CD4-positive, alpha-beta T cell (primary cell): ENCODE results near the gene TMEM81. TPM values are rescaled to one million over a fixed set of nuclear protein-coding genes. Genes with fewer than 3 reads are reported as not detected.

Source experiments
- ATAC-seq: fragments of 200-7000 bp; cut with Tn5 transposase; one replicate; pipeline ENCODE4 v1.10.0; 2022; ENCODE audit warnings: mild to moderate bottlenecking; ENCODE audit not compliant: poor library complexity
- CTCF ChIA-PET: fragments of 350-600 bp; sonication (Branson Sonifier 250); formaldehyde crosslinking; loops from one replicate; lab custom pipeline; 2021; ENCODE audit warnings: antibody characterized with exemption, inconsistent platforms; lab: Charles Lee
- POLR2A ChIA-PET: fragments of 350-600 bp; sonication (Branson Sonifier 250); formaldehyde crosslinking; loops from one replicate; lab custom pipeline; 2021; ENCODE audit warnings: antibody characterized with exemption, inconsistent platforms; lab: Charles Lee
- DNase-seq, 14 experiments: peaks; one replicate each; pipeline ENCODE4 v3.0.0-alpha.2; 2013 to 2020; ENCODE audit warnings: mixed read lengths in 2 of 14
- H3K27ac ChIP-seq, 2 donors: one replicate each; pipeline versions ENCODE4 v1.5.1 to v1.7.0; 2013; ENCODE audit warnings: low read length in 2 of 2, low read depth in 1 of 2, mild to moderate bottlenecking in 1 of 2
- H3K27me3 ChIP-seq, 2 experiments: 1 replicate in 1 of 2; 2 replicates in 1 of 2; pipeline versions ENCODE4 v1.6.1 to v1.7.0; 2013; ENCODE audit warnings: low read length in 2 of 2, control low read depth in 1 of 2, mild to moderate bottlenecking in 1 of 2, moderate library complexity in 1 of 2; ENCODE audit not compliant: insufficient read depth in 2 of 2, control insufficient read depth in 1 of 2
- H3K36me3 ChIP-seq: one replicate; pipeline ENCODE4 v1.6.1; 2013; ENCODE audit warnings: low read length, control low read depth; ENCODE audit not compliant: insufficient read depth
- H3K4me1 ChIP-seq: one replicate; pipeline ENCODE4 v1.6.1; 2013; ENCODE audit warnings: low read length, control low read depth; ENCODE audit not compliant: insufficient read depth
- H3K4me3 ChIP-seq: one replicate; pipeline ENCODE4 v1.5.1; 2013; ENCODE audit warnings: mild to moderate bottlenecking, low read length, moderate library complexity
- H3K9me3 ChIP-seq, 2 experiments: 1 replicate in 1 of 2; 2 replicates in 1 of 2; pipeline versions ENCODE4 v1.6.1 to v1.7.0; 2013; ENCODE audit warnings: low read length in 2 of 2, mild to moderate bottlenecking in 2 of 2, control low read depth in 1 of 2, moderate library complexity in 1 of 2; ENCODE audit not compliant: control insufficient read depth in 1 of 2, insufficient read depth in 1 of 2
- H3K27ac Mint-ChIP-seq: one replicate; pipeline ENCODE4 v1.8.0; 2020; ENCODE audit warnings: mixed read lengths
- H3K27me3 Mint-ChIP-seq: one replicate; pipeline ENCODE4 v1.8.0; 2021; ENCODE audit warnings: mixed read lengths
- H3K36me3 Mint-ChIP-seq: one replicate; pipeline ENCODE4 v1.8.0; 2021; ENCODE audit warnings: low read depth, mixed read lengths
- H3K4me1 Mint-ChIP-seq: one replicate; pipeline ENCODE4 v1.8.0; 2021; ENCODE audit warnings: low read depth, mixed read lengths
- H3K4me3 Mint-ChIP-seq: one replicate; pipeline ENCODE4 v1.8.0; 2020; ENCODE audit warnings: mild to moderate bottlenecking, mixed read lengths
- H3K9me3 Mint-ChIP-seq: one replicate; pipeline ENCODE4 v1.8.0; 2020; ENCODE audit warnings: mixed read lengths
- intact Hi-C, 2 experiments: fragments of 100-400 bp; cut with DNase I in 1 of 2; cut with micrococcal nuclease in 1 of 2; formaldehyde crosslinking; loops; one replicate each; pipeline versions ENCODE4 v1.15.1 to v1.9.0; 2023 to 2025; cut with DNase I, micrococcal nuclease
- total RNA-seq, 174 experiments: library from RNA in 2 of 174; stranded (reverse) in 2 of 174; gene quantifications; one replicate each; pipeline ENCODE4 v1.2.3 and lab custom pipeline; 2021 to 2026
- TF ChIP-seq, protein P1 (sequence below): fragments of 200-600 bp; IDR thresholded peaks from one replicate; pipeline ENCODE4 v1.8.0; 2022; ENCODE audit warnings: antibody characterized with exemption, mild to moderate bottlenecking

TMEM81 gene
- total RNA-seq, 2 experiments from 2014 or later = 2.1 to 2.2 TPM

DNA sequence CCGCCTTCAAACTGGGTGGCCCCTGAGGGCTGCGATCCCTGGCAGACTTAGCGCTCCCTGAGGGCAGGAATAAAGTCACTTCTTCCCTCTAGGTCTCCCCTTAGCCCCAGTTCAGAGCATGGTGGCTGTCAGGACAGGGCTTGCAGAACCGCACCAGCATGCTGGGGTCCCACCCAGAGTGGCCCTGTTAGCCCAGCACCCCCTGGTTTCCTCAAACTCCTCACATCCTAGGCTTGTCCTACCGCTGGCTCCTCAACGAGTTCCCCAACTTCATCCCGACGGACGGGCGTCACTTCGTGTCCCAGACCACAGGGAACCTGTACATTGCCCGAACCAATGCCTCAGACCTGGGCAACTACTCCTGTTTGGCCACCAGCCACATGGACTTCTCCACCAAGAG is 25.4 kb downstream of the TMEM81 start:
- Mint-ChIP-seq H3K36me3 (no peaks in the 10 kb centered on the region), H3K27me3 (no peaks in the 10 kb centered on the region), H3K4me3 (no peak overlapping the region), H3K9me3 (no peaks in the 10 kb centered on the region), H3K27ac (no peak overlapping the region), H3K4me1 (no peaks in the 10 kb centered on the region)
- Histone ChIP-seq H3K36me3 (no peaks in the 10 kb centered on the region), H3K4me3 (no peak overlapping the region), H3K9me3 (no peaks in the 10 kb centered on the region), H3K27ac (no peak overlapping the region), H3K4me1 (peaks cover 6% of the 10 kb centered on the region), H3K27me3 (no peaks in the 10 kb centered on the region)
- ATAC-seq = no peak
- no peak for DNase-seq
- ChIA-PET POLR2A (no interaction called here), CTCF (no interaction called here)
- TF ChIP-seq, protein P1, sequence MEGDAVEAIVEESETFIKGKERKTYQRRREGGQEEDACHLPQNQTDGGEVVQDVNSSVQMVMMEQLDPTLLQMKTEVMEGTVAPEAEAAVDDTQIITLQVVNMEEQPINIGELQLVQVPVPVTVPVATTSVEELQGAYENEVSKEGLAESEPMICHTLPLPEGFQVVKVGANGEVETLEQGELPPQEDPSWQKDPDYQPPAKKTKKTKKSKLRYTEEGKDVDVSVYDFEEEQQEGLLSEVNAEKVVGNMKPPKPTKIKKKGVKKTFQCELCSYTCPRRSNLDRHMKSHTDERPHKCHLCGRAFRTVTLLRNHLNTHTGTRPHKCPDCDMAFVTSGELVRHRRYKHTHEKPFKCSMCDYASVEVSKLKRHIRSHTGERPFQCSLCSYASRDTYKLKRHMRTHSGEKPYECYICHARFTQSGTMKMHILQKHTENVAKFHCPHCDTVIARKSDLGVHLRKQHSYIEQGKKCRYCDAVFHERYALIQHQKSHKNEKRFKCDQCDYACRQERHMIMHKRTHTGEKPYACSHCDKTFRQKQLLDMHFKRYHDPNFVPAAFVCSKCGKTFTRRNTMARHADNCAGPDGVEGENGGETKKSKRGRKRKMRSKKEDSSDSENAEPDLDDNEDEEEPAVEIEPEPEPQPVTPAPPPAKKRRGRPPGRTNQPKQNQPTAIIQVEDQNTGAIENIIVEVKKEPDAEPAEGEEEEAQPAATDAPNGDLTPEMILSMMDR = no peak
- intact Hi-C loops = no loop called here

DNA sequence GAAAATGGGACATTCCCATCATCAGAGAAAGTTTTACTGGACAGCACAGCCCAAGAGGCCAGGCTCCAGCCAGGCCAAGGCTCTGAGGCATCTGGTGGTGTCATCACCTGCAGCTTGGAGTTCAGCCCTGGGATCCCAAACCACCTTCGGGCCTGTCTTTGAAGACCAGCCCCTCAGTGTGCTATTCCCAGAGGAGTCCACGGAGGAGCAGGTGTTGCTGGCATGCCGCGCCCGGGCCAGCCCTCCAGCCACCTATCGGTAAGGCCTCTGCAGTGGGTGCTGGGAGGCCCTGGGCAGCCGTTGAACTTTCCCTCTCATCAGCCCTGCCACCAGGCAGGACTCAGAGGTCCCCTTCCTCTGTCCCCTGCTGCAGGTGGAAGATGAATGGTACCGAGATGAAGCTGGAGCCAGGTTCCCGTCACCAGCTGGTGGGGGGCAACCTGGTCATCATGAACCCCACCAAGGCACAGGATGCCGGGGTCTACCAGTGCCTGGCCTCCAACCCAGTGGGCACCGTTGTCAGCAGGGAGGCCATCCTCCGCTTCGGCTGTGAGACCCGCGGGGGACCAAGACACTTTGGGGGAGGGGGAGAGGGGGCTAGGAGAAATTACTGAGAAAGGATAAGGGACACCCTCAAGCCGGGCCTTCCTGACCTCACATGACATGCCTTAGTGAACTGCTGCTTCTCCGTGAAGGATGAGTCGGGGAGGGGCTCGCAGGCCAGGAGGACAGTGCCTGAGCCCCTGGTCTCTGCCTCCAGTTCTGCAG is 26.3 kb downstream of the TMEM81 start:
- H3K9me3 Mint-ChIP-seq = no peaks in the 10 kb centered on the region
- H3K4me1 ChIP-seq = peaks cover 6% of the 10 kb centered on the region
- no peaks in the 10 kb centered on the region for H3K4me1 Mint-ChIP-seq
- TF ChIP-seq, protein P1 = no peak
- no peak overlapping the region for H3K4me3 ChIP-seq
- H3K27me3 Mint-ChIP-seq = no peaks in the 10 kb centered on the region
- H3K27ac ChIP-seq = no peak overlapping the region
- H3K27ac Mint-ChIP-seq = no peak overlapping the region
- CTCF ChIA-PET = no interaction called here
- no peak for DNase-seq
- no peaks in the 10 kb centered on the region for H3K36me3 ChIP-seq
- ATAC-seq = no peak
- H3K27me3 ChIP-seq = no peaks in the 10 kb centered on the region
- H3K9me3 ChIP-seq = no peaks in the 10 kb centered on the region
- H3K36me3 Mint-ChIP-seq = no peaks in the 10 kb centered on the region
- POLR2A ChIA-PET = no interaction called here
- H3K4me3 Mint-ChIP-seq = no peak overlapping the region
- intact Hi-C loops = no loop called here

- H3K4me1 ChIP-seq = peaks cover 6% of the 10 kb centered on the region
- Mint-ChIP-seq H3K27ac (no peak overlapping the region), H3K4me1 (no peaks in the 10 kb centered on the region), H3K9me3 (no peaks in the 10 kb centered on the region), H3K36me3 (no peaks in the 10 kb centered on the region), H3K4me3 (no peak overlapping the region), H3K27me3 (no peaks in the 10 kb centered on the region)
- H3K9me3 ChIP-seq = no peaks in the 10 kb centered on the region
- intact Hi-C loops = no loop called here
- TF ChIP-seq, protein P1 = no peak
- H3K27ac ChIP-seq = no peak overlapping the region
- H3K36me3 ChIP-seq = no peaks in the 10 kb centered on the region
- ATAC-seq (no peak), DNase-seq (no peak)
- CTCF ChIA-PET = no interaction called here
- POLR2A ChIA-PET = no interaction called here
- no peak overlapping the region for H3K4me3 ChIP-seq
- no peaks in the 10 kb centered on the region for H3K27me3 ChIP-seq
Measured at GRCh38 chr1:205056956-205057568, 27.2 kb downstream of the TMEM81 start.
